Dermis blood vessel endothelial cell (primary cell): Measurements from ENCODE around the gene CFL1. TPM values are rescaled to one million over a fixed set of nuclear protein-coding genes. Genes with fewer than 3 reads are reported as not detected.
A peak's percentile ranks its signal among the peaks of the same experiment; 100 is the strongest.
"Not testable (repeated sequence)": the region's sequence is repeated elsewhere in the genome, so short reads cannot be mapped to it uniquely, and the experiment has no call there.

Source experiments
- DNase-seq: peaks from one replicate; pipeline ENCODE4 v3.0.0; 2010
- total RNA-seq: library from RNA; depleted of rRNA; stranded (reverse); fragments of >200 nt; gene quantifications from 2 replicates; pipeline ENCODE4 v1.2.3, GENCODE V29; 2014

Gene CFL1
- 1,118 and 1,698 TPM in 2 replicates for total RNA-seq

- peak; percentile 98 for DNase-seq
These were observed at the start of gene CFL1 for GRCh38 chr11:65857853-65858680. Gene CFL1, minus strand, starts transcription at chr11:65858180. Its CDS starts 81 bp downstream, at chr11:65858099.

- DNase-seq = no peak
These were observed 48.6 kb upstream of the CFL1 start for GRCh38 chr11:65906602-65907001.

- DNase-seq = no peak
These were observed 45.7 kb upstream of the CFL1 start for GRCh38 chr11:65903715-65904114.

- DNase-seq = no peak
These were observed 45.1 kb upstream of the CFL1 start for GRCh38 chr11:65903068-65903481.

GRCh38 chr11:65900899-65901180, 42.9 kb upstream of the CFL1 start:
- DNase-seq = no peak

- peak; percentile 97 for DNase-seq
These were observed 42.3 kb upstream of the CFL1 start, which contains the start of gene FOSL1 for GRCh38 chr11:65900125-65900898. Gene FOSL1, minus strand, starts transcription at chr11:65900388. Its CDS starts 49 bp downstream, at chr11:65900339.

GRCh38 chr11:65899356-65900124, 41.6 kb upstream of the CFL1 start:
- peak; percentile 83 for DNase-seq

GRCh38 chr11:65898656-65899355, 40.8 kb upstream of the CFL1 start:
- no peak for DNase-seq

GRCh38 chr11:65897020-65897471, 39.1 kb upstream of the CFL1 start:
- DNase-seq = no peak

- no peak for DNase-seq
These were observed 38.3 kb upstream of the CFL1 start for GRCh38 chr11:65896034-65896999.

- no peak for DNase-seq
These were observed 37.6 kb upstream of the CFL1 start for GRCh38 chr11:65895482-65895981.

- peak; percentile 71 for DNase-seq
These were observed 36.1 kb upstream of the CFL1 start for GRCh38 chr11:65894034-65894591.

- DNase-seq = no peak
These were observed 34.8 kb upstream of the CFL1 start for GRCh38 chr11:65892661-65893317.

- not testable (repeated sequence) for DNase-seq
These were observed 34.2 kb upstream of the CFL1 start for GRCh38 chr11:65892137-65892540.

- peak; percentile 96 for DNase-seq
These were observed 33.5 kb upstream of the CFL1 start for GRCh38 chr11:65891219-65892136.

- DNase-seq = peak; percentile 97
These were observed 32.6 kb upstream of the CFL1 start, which contains the start of gene CCDC85B for GRCh38 chr11:65890324-65891218. Gene CCDC85B, plus strand, starts transcription at chr11:65890673. Its CDS starts 111 bp downstream, at chr11:65890784.

GRCh38 chr11:65888163-65888814, 30.3 kb upstream of the CFL1 start, which contains the start of gene FIBP:
Gene FIBP, minus strand, starts transcription at chr11:65888471. Its CDS starts 53 bp downstream, at chr11:65888418.
- peak; percentile 98 for DNase-seq
